H9 (cell line): Measurements from ENCODE around the gene FTO. TPM values are rescaled to one million over a fixed set of nuclear protein-coding genes. Genes with fewer than 3 reads are reported as not detected.
"Not testable (repeated sequence)": the region's sequence is repeated elsewhere in the genome, so short reads cannot be mapped to it uniquely, and the experiment has no call there.

Experiments
- DNase-seq: peaks from one replicate; pipeline ENCODE4 v3.0.0-alpha.2; 2017
- H2AFZ ChIP-seq: one replicate; pipeline ENCODE4 v1.6.1; 2013; ENCODE audit warnings: mild to moderate bottlenecking, low read length, control low read depth, moderate library complexity
- H2AK5ac ChIP-seq: 2 replicates; pipeline ENCODE4 v1.6.1; 2013; ENCODE audit warnings: low read length, control low read depth, mixed read lengths; ENCODE audit not compliant: insufficient read length
- H2BK120ac ChIP-seq: one replicate; pipeline ENCODE4 v1.6.1; 2013; ENCODE audit warnings: low read depth, mild to moderate bottlenecking, low read length, control low read depth, inconsistent platforms; ENCODE audit not compliant: poor library complexity, severe bottlenecking
- H2BK12ac ChIP-seq: 2 replicates; pipeline ENCODE4 v1.6.1; 2013; ENCODE audit warnings: low read length, control low read depth, mixed read lengths, low read depth; ENCODE audit not compliant: insufficient read length
- H2BK15ac ChIP-seq: 2 replicates; pipeline ENCODE4 v1.6.1; 2013; ENCODE audit warnings: low read depth, low read length, control low read depth
- H2BK20ac ChIP-seq: one replicate; pipeline ENCODE4 v1.6.1; 2013; ENCODE audit warnings: low read depth, mild to moderate bottlenecking, low read length, control low read depth, inconsistent platforms; ENCODE audit not compliant: poor library complexity, severe bottlenecking
- H2BK5ac ChIP-seq: 2 replicates; pipeline ENCODE4 v1.6.1; 2013; ENCODE audit warnings: low read length, control low read depth, mixed read lengths; ENCODE audit not compliant: insufficient read length
- H3K14ac ChIP-seq: 2 replicates; pipeline ENCODE4 v1.6.1; 2013; ENCODE audit warnings: low read length, control low read depth; ENCODE audit not compliant: insufficient read depth
- H3K18ac ChIP-seq: 2 replicates; pipeline ENCODE4 v1.6.1; 2013; ENCODE audit warnings: low read depth, mild to moderate bottlenecking, mixed read lengths, low read length, control low read depth; ENCODE audit not compliant: insufficient read length
- H3K23ac ChIP-seq: 2 replicates; pipeline ENCODE4 v1.6.1; 2013; ENCODE audit warnings: low read length, control low read depth, mixed read lengths, low read depth; ENCODE audit not compliant: insufficient read length
- H3K23me2 ChIP-seq: 2 replicates; pipeline ENCODE4 v1.6.1; 2013; ENCODE audit warnings: low read depth, mild to moderate bottlenecking, mixed read lengths, low read length, control low read depth; ENCODE audit not compliant: insufficient read length, poor library complexity, severe bottlenecking
- H3K27ac ChIP-seq: 2 replicates; pipeline ENCODE4 v1.5.1; 2013; ENCODE audit warnings: low read length, control low read depth, mixed read lengths, low read depth; ENCODE audit not compliant: insufficient read length
- H3K27me3 ChIP-seq: 2 replicates; pipeline ENCODE4 v1.6.1; 2013; ENCODE audit warnings: low read length, control low read depth, inconsistent platforms; ENCODE audit not compliant: insufficient read depth
- H3K4ac ChIP-seq: 2 replicates; pipeline ENCODE4 v1.6.1; 2013; ENCODE audit warnings: low read depth, mild to moderate bottlenecking, control low read depth, inconsistent platforms, low read length, moderate library complexity
- H3K4me1 ChIP-seq: 2 replicates; pipeline ENCODE4 v1.6.1; 2013; ENCODE audit warnings: low read length, control low read depth, inconsistent platforms; ENCODE audit not compliant: insufficient read depth
- H3K4me2 ChIP-seq: 2 replicates; pipeline ENCODE4 v1.6.1; 2013; ENCODE audit warnings: low read length, control low read depth, mixed read lengths; ENCODE audit not compliant: insufficient read length, insufficient read depth
- H3K56ac ChIP-seq: 2 replicates; pipeline ENCODE4 v1.6.1; 2013; ENCODE audit warnings: low read depth, mild to moderate bottlenecking, mixed read lengths, low read length, control low read depth; ENCODE audit not compliant: insufficient read length
- H3K79me1 ChIP-seq: 2 replicates; pipeline ENCODE4 v1.6.1; 2013; ENCODE audit warnings: low read depth, mild to moderate bottlenecking, moderate library complexity, low read length, control low read depth, inconsistent platforms; ENCODE audit not compliant: insufficient read depth, poor library complexity, severe bottlenecking
- H3K79me2 ChIP-seq: 2 replicates; pipeline ENCODE4 v1.6.1; 2013; ENCODE audit warnings: low read length, control low read depth, inconsistent platforms; ENCODE audit not compliant: insufficient read depth
- H3K9ac ChIP-seq: 2 replicates; pipeline ENCODE4 v1.6.1; 2013; ENCODE audit warnings: low read length, control low read depth, mixed read lengths; ENCODE audit not compliant: insufficient read length; ENCODE audit errors: extremely low read depth
- H3K9me3 ChIP-seq: one replicate; pipeline ENCODE4 v1.6.1; 2013; ENCODE audit warnings: low read depth, low read length, inconsistent platforms; ENCODE audit not compliant: control insufficient read depth
- H3T11ph ChIP-seq: one replicate; pipeline ENCODE4 v1.6.1; 2013; ENCODE audit warnings: mild to moderate bottlenecking, low read length, control low read depth, inconsistent platforms
- H4K20me1 ChIP-seq: one replicate; pipeline ENCODE4 v1.6.1; 2013; ENCODE audit not compliant: control insufficient read depth, insufficient read length, insufficient read depth
- H4K5ac ChIP-seq: 2 replicates; pipeline ENCODE4 v1.6.1; 2013; ENCODE audit warnings: low read depth, mild to moderate bottlenecking, mixed read lengths, low read length, control low read depth; ENCODE audit not compliant: insufficient read length
- H4K8ac ChIP-seq: replicated peaks from 2 replicates; pipeline ENCODE4 v1.6.1; 2013; ENCODE audit warnings: low read length, control low read depth, mixed read lengths, low read depth; ENCODE audit not compliant: insufficient read length
- H4K91ac ChIP-seq: 2 replicates; pipeline ENCODE4 v1.6.1; 2013; ENCODE audit warnings: low read depth, mild to moderate bottlenecking, moderate library complexity, mixed read lengths, low read length, control low read depth; ENCODE audit not compliant: insufficient read length
- H3K27ac Mint-ChIP-seq, 3 experiments: 2 replicates in 2 of 3; 3 replicates in 1 of 3; pipeline ENCODE4 v1.8.0; 2020 to 2021; ENCODE audit warnings: mixed read lengths in 3 of 3, mild to moderate bottlenecking in 1 of 3, moderate library complexity in 1 of 3
- H3K27me3 Mint-ChIP-seq: 2 replicates; pipeline ENCODE4 v1.8.0; 2021; ENCODE audit warnings: low read depth, mild to moderate bottlenecking, moderate library complexity, mixed read lengths
- H3K36me3 Mint-ChIP-seq, 3 experiments: 2 replicates in 2 of 3; 3 replicates in 1 of 3; pipeline ENCODE4 v1.8.0; 2020 to 2021; ENCODE audit warnings: low read depth in 3 of 3, mixed read lengths in 3 of 3; ENCODE audit not compliant: insufficient read depth in 1 of 3
- H3K4me1 Mint-ChIP-seq, 2 experiments: 2 replicates each; pipeline ENCODE4 v1.8.0; 2020; ENCODE audit warnings: mixed read lengths in 2 of 2
- H3K4me3 Mint-ChIP-seq, 2 experiments: 2 replicates in 1 of 2; 3 replicates in 1 of 2; pipeline ENCODE4 v1.8.0; 2020 to 2021; ENCODE audit warnings: mild to moderate bottlenecking in 2 of 2, mixed read lengths in 2 of 2, moderate library complexity in 1 of 2
- H3K9me3 Mint-ChIP-seq, 2 experiments: 2 replicates in 1 of 2; 3 replicates in 1 of 2; pipeline ENCODE4 v1.8.0; 2020; ENCODE audit warnings: mild to moderate bottlenecking in 2 of 2, mixed read lengths in 2 of 2, moderate library complexity in 1 of 2
- WGBS: extraction: QIAGEN DNeasy Blood & Tissue Kit; methylation state at CpG from one replicate; pipeline ENCODE4 v1.1.7; 2013; ENCODE audit warnings: missing lambda C conversion rate, low lambda C conversion rate, mixed read lengths; ENCODE audit not compliant: insufficient read length; ENCODE audit errors: extremely low coverage; 5-methylcytosine and 5-hydroxymethylcytosine counted together
- total RNA-seq: library from RNA; stranded (reverse); gene quantifications from 2 replicates; pipeline ENCODE4 v1.2.1, GENCODE V29; 2021
- TF ChIP-seq, protein P1 (sequence below): fragments of 200-600 bp; sonication (generic); conservative IDR thresholded peaks from 3 replicates; pipeline ENCODE4 v1.8.0; 2021; ENCODE audit warnings: antibody characterized with exemption, mild to moderate bottlenecking

FTO gene
- total RNA-seq, 1 experiment from 2014 or later = 67.9 TPM

- Histone ChIP-seq H2BK120ac (no peak overlapping the region), H3K4me1 (no peaks in the 10 kb centered on the region), H3K27me3 (no peaks in the 10 kb centered on the region), H3K23ac (no peak overlapping the region), H2AFZ (no peak overlapping the region), H3K79me2 (no peaks in the 10 kb centered on the region), H3K14ac (no peak overlapping the region), H3K23me2 (no peaks in the 10 kb centered on the region), H3K79me1 (no peaks in the 10 kb centered on the region), H4K8ac (no peak overlapping the region), H3K4me2 (no peak overlapping the region), H2BK12ac (no peak overlapping the region), H2BK15ac (no peak overlapping the region), H3K27ac (no peak overlapping the region), H3K18ac (no peak overlapping the region), H2AK5ac (no peak overlapping the region), H3K9me3 (no peaks in the 10 kb centered on the region), H2BK5ac (no peak overlapping the region), H3K56ac (no peak overlapping the region), H3T11ph (no peak overlapping the region), H3K9ac (no peak overlapping the region), H4K91ac (no peak overlapping the region), H2BK20ac (no peak overlapping the region), H4K5ac (no peak overlapping the region), H3K4ac (no peak overlapping the region), H4K20me1 (no peaks in the 10 kb centered on the region)
- Mint-ChIP-seq H3K27ac (no peak overlapping the region; a peak in 1 of 7 replicates), H3K27me3 (no peaks in the 10 kb centered on the region), H3K4me1 (peaks cover 0 to 4% of the 10 kb centered on the region in 2 experiments; a peak in 2 of 4 replicates), H3K9me3 (no peaks in the 10 kb centered on the region), H3K36me3 (peaks cover 3 to 6% (median 6%) of the 10 kb centered on the region in 3 experiments; a peak in 3 of 7 replicates), H3K4me3 (no peak overlapping the region)
- TF ChIP-seq, protein P1, sequence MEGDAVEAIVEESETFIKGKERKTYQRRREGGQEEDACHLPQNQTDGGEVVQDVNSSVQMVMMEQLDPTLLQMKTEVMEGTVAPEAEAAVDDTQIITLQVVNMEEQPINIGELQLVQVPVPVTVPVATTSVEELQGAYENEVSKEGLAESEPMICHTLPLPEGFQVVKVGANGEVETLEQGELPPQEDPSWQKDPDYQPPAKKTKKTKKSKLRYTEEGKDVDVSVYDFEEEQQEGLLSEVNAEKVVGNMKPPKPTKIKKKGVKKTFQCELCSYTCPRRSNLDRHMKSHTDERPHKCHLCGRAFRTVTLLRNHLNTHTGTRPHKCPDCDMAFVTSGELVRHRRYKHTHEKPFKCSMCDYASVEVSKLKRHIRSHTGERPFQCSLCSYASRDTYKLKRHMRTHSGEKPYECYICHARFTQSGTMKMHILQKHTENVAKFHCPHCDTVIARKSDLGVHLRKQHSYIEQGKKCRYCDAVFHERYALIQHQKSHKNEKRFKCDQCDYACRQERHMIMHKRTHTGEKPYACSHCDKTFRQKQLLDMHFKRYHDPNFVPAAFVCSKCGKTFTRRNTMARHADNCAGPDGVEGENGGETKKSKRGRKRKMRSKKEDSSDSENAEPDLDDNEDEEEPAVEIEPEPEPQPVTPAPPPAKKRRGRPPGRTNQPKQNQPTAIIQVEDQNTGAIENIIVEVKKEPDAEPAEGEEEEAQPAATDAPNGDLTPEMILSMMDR = no peak
- no CpG with 5 or more reads among the region's 3 CpGs for WGBS
- no peak for DNase-seq
These were observed 184.3 kb downstream of the FTO start for GRCh38 chr16:53888222-53888621.

DNA sequence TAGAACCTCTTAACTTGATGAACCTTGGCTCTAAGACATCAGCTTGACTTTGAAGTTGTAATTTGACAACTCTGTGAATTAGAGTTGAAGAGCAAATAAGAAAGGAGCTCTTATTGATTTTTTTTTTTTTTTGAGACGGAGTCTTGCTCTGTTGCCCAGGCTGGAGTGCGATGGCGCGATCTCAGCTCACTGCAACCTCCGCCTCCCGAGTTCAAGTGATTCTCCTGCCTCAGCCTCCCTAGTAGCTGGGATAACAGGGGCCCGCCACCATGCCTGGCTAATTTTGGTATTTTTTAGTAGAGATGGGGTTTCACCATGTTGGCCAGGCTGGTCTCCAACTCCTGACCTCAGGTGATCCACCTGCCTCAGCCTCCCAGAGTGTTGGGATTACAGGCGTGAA is 186.9 kb downstream of the FTO start:
- H3K4me3 Mint-ChIP-seq, H2AK5ac ChIP-seq, H3K27me3 Mint-ChIP-seq, H3K56ac ChIP-seq, H3K9ac ChIP-seq, H2BK15ac ChIP-seq, H4K20me1 ChIP-seq, H3K4me1 Mint-ChIP-seq, H3K4me1 ChIP-seq, H3K4ac ChIP-seq, H3K14ac ChIP-seq, H2AFZ ChIP-seq, H3K9me3 Mint-ChIP-seq, H3K9me3 ChIP-seq, H3K27me3 ChIP-seq, H2BK12ac ChIP-seq, H3T11ph ChIP-seq, H2BK5ac ChIP-seq, H3K4me2 ChIP-seq, H3K23me2 ChIP-seq, H4K8ac ChIP-seq, H2BK120ac ChIP-seq, H3K79me2 ChIP-seq, H2BK20ac ChIP-seq, H3K18ac ChIP-seq, H3K36me3 Mint-ChIP-seq, DNase-seq, H3K27ac Mint-ChIP-seq, H3K79me1 ChIP-seq, H3K27ac ChIP-seq, H3K23ac ChIP-seq, H4K91ac ChIP-seq, H4K5ac ChIP-seq: not testable (repeated sequence)
- WGBS = no CpG with 5 or more reads among the region's 8 CpGs
